HS-27A (cell line): Measurements from ENCODE around the gene ERC2.

Experiments
- DNase-seq: peaks from one replicate; pipeline ENCODE4 v3.0.0-alpha.2; 2012; ENCODE audit warnings: low read depth, missing footprints

ERC2 gene

DNA sequence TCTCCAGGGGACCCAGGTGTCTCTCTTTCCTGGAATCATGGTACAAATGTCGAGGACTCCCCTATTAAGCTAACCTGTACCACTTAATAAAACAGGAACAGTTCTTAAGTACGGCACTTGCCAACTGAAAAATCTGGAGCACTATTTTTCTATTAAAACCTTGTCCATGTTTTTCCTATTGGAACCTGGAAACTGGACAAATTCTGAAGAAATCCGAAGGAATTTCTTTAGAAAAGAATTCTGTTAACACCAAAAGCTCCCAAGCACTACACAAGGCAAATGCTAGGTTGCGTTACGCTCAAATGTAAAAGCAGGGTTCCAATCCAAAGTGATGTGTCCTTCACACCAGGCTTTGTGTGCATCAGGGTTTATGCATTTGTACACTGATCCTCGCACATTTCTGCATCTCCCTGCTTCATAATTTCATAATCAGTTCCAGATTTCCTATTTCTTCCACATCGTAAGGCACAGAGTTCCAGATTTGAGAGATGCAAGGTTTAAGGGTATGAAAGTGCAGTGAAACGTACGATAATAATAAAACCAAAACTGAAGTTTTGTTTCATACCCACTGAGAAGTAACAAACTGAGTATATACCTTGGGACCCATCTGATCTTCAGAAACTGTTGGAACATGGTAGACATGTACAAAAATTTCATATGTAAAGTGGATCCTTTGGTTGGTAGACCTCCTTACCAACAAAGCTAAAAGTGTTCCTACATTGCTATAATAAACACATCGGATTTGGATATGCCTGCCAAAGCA is 849.0 kb downstream of the ERC2 start:
- no peak for DNase-seq

DNA sequence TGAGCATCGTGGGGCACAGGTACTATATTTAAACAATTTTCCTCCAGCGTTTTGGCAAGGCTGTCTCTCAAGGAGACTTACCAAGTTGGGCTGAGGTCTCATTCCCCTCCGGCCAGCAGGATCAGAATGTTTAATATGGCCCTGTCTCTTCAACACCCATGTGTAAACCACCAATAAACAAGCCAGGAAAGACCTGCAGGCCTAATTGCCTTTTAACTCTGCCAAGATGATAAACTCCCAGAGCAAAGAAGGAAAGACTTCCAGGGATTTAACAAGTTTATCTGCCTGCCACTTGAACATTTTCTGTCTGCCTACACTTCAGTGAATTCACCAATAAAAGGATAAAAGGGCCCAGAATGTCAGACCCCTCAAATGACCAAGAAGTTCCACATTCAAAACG is 850.9 kb downstream of the ERC2 start:
- DNase-seq: no peak

DNA sequence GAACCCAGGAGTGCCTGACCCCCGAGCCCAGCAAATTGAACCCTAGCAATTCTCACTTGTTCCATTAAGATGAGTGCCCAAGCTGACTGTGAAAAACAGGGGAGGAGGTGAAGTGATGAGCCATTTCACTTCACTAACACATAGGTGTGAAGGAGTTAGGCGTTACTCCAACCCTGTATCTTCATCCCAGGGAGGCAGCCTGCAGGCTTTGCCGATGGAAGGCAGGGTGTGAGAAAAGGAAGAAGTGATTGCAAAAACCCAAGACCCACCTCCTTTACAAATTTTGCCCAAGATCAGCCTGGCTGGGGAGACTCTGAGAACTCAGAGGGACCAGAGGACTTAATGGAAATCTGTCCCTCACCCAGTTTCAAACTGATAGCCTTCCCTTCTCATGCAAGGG is 851.5 kb downstream of the ERC2 start:
- DNase-seq: no peak

DNA sequence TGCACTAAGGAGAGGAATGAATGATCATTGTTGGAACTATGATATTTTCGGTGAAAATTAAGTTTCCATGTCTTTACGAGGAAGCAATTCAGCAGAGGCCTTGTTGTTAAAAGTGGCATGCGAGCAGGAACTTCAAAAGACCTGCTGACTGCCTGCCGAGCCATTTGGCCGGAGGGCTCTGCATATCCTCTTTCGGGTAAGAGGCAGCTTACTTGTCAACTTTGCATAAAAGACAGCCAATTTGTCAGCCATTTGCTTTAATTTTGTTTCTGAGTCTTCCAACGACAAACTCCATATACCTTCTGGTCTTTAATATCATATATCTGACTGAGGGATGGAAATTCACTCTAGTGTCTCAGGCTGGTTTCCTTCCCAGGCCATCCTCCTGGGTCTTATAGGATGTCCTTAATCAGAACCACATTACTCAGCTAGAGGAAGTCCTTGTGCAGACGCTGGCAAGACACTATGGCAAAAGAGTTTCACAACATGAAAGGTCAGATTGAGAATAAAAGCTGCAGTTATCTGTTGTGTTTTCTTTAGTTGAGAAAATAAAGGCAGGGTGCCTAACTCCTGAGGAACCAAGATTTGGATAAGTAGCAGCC is 852.5 kb downstream of the ERC2 start:
- DNase-seq: no peak

DNA sequence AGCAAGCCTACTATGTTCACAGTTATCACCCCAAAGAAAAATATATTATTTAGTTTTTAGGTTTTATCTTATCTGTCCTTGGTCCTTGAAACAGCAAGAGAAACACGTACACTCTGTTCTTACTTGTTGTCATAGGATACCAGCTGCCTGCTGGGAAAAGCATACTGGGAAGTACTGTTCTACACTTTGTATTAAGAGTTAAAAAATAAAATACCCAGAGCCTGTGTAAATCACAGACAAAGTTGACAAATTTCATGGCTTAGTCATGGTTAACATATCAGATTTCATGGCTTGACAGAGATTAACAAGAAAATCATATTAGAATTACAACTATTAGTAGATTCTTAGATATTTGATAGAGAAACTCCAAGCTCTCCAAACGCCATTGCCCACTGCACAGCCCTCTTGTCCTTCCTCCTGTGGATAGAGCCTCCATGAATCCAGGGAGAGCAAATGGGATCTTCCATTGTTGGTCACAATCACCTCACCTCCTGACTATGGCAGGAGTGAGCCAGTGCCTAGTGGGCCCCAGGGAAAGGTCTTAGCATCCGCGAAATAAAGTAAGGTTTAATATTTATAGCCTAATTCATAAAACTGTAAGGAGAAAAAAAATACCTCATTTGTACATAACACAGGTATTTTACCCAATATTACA is 853.1 kb downstream of the ERC2 start:
- no peak for DNase-seq

DNA sequence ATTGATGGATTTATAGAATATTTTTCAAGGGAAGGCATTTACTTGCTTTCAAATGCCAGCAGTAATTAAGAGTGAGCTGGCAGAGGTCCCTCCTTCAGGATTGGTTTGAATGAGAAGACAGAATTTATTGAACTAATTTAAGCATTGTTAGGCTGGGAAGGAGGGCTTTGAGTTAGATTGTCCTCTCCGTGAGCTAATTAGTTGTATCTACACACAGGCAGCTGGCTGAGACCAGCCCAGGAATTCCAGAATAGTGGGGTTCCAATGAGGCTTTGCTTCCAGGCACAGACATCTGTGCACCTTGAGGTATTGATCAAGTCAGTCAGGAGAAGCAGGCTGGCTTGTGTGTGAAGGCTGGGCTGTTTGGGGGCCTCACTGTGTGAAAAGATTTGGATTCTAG is 857.1 kb downstream of the ERC2 start:
- no peak for DNase-seq

DNA sequence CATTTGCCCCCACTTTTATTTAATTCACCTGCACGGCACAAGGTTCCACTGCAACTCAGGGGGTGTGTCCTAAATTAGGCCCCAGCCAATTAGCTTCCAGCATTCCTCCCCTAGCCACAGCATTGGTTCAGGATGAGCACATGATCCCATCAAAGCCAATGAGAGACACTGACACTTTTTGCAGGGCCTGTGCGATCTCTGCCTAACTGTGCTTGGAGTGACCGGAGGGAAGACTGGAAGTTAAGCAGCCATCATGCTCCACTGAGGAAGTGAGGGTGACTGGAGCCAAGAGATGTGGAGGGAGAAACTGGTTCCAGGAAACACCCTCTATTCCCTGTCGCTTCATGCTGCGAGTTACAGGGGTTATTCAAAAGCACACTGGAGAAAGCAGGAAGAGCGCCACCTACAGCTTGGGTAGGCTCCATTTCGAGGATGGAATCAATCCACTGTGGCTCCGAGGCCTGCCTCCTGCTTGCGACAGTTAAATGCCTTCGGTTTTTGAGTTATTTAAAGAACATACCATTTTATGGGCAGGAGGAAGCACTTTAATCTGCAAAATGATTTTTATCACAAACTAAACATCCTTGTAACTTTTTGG is 858.9 kb downstream of the ERC2 start:
- no peak for DNase-seq

DNA sequence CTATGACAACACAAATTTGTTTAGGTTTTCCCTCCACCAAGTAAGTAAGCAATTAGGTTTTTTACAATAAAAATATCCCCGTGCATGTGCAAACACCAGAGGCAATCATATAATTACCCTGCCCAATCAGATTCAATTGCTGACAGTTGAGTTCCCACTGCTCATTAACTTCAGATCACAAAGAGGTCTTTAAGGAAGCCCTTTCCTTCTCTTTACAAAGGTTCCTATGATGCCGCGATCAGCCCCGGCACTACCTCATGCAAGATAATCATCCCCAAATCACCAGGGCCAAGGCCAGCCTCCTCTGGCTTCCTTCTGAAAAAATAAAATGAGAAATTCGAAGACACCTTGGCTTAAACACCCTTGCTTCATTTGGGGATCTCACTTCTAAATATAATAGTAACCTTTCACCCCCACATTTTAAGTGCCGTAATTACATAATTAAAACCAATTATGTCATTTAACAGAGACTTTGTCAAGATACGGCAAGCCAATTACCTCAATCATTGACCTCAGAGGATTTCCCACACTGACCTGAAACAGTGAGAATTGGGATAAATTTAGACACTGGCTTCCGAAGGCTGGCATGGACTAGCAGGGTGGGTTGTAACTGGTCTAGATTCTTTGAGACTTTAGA is 859.8 kb downstream of the ERC2 start:
- no peak for DNase-seq

DNA sequence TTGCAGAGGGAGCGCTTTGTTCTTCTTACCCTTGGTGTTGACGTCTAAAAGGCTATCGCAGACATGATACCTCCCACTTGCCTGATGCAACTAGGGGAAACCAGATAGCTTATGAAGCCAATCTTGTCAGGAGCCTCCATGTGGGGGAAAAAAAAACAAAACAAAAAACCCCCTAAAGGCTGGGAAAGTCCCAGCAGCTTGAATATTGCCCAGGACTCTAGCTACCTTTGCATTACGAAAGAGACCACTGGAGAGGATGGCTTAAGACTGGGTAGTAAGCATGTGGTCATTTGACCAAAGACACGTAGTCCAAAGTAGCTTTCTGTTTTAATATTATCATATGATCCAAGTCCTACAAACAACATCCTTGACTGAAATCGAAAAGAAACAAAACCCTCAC is 860.4 kb downstream of the ERC2 start:
- no peak for DNase-seq

DNA sequence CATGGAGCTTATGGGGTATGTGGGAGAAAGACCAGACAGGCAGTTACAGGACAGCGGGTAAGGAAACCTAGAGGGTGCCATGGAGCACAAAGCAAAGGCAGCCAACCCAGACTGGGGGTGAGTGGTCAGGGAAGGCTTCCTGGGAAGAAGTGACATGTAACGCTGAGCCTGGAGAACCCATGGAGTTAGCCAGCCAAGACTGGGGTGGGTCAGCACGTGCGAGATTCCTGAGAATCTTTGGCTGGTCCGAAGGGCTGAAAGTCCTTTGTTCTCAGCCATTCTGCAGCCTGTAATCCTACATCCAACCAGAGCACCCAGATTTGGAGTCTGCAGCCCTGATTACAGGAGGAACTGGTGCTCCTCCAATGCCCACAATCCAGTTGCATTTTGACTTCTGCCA is 861.1 kb downstream of the ERC2 start:
- no peak for DNase-seq

DNA sequence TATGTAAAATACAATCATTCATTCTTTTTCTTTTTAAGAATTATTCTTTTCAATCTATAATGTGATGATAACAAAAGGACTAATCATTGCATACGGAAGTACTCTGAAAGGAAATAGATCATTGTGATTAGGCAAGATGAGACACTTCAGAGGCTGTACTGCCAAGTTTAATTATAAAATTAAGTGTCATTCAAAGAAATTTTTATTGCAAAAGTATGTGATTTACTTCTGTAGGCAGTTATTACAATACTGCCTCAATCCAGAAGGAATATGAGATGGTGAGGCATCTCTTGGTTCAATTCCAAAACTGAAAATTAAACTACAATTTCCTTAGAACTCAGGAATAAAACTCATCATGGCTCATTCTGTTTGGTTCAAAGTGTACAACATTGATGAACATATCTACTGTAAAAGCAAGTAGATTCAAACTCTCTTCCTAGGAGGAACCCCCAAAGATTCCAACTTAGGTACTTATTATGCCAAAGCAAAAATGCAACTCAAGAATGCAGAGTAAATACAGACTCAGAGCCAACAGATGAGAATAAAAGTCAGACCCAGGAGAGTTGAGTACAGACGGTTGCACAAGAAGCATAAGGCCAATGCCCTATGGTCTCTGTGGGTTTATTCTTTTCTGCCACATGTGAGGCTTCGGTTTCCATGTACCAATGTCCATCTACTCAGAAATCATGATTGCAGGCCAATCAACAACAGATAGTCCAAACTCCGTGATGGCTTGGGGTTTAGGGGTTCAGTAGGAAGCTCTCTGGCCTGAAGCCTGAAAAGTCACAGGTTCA is 862.6 kb downstream of the ERC2 start:
- DNase-seq: no peak

DNA sequence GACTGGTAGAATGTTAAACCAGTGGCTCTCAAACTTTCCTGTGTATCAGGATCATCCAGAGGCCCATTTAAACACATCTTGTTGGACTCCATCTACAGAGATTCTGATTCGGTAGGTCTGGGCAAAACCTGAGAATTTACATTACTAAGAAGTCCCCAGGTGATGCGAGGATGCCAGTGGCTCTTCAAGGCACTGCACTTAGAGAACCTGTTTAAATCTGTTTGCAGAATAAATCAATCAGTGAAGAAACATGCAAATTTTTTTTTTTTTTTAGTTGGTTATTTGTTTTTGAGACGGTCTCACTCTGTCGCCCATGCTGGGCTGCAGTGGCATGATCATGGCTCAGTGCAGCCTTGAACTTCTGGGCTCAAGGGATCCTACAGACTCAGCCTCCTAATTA is 863.4 kb downstream of the ERC2 start:
- DNase-seq: no peak

DNA sequence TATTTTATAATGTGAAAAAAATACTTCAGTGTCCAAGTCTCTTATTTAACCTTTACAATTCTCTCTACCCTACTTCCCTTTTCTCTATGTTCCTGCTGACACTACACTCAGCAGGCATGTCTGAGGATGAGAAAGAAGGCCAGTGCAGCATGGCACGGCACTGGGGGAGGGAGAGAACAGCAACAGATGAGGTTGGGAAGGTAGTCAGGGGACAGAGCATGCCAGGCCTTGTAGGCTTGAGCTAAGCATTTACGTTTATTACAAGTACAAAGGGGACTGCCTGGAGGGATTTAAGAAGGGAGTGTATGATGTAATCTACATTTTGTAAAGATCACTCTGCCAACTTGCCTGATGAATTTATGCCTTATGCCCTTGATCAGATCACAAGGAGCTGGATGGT is 863.9 kb downstream of the ERC2 start:
- no peak for DNase-seq

DNA sequence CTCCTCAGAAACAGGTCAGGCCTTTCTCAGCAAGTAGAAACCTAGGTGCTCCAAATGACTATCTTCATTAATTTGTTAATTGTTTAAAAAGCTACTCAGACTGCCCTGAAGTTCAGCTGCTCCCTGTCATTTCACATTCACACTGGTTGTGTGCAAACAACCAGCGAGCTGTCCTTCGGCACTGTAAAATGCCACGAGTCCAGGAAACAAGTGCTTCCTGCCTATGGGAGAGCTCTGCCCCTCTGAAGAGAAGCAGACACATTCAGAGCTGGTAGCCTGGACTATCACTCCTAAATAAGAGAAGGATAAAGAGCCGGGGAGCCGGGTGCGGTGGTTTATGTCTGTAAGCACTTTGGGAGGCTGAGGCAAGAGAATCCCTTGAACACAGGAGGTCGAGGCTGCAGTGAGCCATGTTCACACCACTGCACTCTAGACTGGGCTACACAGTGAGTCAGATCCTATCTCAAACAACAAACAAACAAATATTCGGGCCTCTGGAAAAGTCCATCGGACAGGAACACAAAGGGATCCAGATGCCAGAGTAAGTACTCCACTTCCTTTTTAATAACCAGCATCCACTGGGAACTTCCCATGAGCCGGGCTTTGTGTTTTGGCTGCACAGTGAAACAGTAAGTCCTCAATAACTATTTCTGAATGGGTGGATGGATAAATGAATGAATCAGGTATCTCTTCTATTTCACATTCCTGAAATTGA is 866.7 kb downstream of the ERC2 start:
- DNase-seq: no peak

DNA sequence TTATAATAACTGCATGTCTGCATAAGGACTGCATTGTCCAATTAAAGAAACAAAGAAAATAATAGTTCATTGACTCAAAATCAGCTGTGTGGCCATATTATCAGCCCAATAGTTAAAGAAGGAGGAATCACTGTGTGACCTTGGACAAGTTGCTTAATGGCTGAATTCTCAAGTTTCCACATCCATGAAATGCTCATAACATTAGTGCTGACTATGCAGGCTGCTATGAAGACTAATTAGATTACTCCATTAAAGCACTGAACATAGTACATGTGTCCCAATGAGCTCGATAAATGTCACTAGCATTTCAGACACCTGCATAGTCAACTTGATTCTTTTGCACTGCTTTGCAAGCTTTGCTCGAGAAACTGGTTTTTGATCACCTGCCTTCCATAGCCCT is 870.0 kb downstream of the ERC2 start:
- no peak for DNase-seq

DNA sequence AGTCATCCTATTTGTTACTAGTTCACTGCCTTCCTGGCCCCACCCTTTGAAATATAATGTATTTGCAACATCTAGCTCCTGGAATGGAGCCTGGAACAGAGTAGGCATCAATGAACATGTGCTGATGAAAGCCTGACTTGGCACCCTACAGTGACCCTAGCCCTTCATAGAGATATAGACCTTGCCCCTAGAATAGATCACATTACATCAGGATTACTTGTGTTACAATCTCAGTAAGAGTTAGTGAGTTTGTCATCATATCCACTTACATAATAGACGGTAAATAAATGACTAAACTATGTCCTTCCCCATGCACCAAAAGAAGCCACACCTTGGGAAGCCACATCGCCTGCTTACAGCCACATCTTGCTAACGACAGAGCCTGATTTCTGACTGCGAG is 870.6 kb downstream of the ERC2 start:
- DNase-seq: no peak

DNA sequence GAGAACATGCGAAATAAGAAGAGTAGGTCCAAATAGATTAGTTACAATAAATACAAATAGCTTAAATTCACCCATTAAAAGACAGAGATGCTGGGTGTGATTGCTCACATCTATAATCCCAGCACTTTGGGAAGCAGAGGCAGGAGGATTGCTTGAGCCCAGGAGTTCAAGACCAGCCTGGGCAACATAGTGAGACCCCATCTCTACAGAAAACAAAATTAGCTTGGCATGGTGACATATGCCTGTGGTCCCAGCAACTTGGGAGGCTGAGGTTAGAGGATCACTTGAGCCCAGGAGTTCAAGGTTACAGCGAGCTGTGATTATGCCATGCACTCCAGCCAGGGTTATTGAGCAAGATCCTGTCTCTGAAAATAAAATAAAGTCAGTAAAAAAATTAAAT is 872.1 kb downstream of the ERC2 start:
- no peak for DNase-seq

DNA sequence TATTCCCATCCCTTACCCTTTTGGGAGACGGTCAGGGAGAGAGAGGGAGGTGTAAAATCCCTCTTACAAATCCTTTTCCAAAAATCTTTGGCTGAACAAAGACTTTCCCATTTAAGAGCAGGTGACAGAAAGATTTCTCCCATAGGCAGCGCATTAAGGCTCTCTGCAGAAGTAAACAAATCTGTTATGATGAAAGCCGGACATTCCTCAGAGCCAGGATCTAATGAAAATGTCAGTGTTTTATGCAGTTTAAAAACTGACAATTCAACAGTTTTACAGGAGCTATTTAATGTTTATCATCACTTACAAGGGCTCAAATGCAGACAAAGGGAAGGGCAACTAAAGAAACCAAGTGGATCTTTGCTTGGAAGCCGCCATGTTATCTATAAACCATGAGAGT is 872.8 kb downstream of the ERC2 start:
- no peak for DNase-seq

DNA sequence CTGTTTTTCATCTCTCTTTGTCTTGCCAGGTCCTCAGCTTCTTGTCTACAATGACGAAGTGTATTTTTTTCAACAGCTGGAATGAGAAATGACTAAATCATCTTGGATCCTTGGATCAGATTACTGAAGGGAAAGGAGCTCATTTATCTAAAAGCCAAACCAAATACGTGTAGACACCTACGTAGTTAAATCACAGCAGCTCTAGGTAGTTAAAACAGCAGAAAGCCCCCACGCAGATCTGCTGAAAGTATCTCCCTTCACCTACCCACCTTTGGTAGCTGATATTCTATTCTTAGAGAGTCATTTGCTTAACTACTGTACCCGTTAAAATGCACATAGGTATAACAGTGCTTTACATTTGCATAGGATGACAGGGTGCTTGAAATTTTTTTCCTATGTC is 875.7 kb downstream of the ERC2 start:
- DNase-seq: no peak

DNA sequence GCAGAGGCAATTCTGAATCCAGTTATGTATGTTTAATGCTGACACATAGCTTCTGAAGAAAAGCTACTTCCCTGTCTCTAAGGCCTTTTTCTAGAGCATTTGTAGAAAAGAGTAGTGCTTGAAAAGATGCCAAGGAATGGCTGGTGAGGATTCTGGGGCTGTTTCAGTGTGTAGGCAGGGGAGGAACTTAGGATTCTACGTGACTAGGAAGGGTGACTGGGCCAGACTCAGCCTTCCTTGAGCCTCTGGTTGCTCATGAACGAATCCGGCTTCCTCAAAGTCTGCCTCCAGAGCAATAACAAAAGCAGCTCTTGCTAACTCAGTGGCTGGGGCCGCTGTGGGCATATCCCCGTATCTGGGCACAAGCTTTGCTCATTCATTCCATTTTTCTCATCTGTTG is 876.4 kb downstream of the ERC2 start:
- no peak for DNase-seq

DNA sequence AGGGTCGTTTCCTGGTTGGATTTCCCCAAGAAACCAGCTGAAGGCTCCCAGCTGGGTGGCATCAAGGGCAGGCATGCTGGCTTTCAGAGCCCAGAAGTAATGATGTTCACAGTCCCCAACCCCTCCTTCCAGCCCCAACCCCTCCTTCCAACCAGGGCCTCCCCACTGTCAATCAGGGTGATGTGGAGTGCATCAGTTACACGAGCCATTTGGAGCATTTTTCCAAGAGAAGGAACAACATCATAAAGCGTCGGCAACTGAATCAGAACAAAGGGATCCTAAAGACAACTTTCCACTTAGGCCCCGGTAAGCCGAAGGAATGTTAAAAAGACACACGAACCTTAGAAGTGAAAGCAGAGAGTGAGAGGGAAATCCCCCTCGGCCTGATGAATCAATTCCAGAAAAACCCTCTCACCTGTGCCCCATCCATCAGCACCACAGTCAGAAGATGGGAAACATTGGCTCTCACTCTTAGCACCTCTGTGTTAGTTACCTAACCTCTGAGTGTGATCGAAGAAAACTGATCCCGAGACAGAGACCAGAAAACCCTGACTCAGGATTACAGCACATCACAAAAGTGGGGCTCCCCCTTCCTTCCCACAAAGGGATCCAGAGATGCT is 880.0 kb downstream of the ERC2 start:
- no peak for DNase-seq
